A549 (cell line): ENCODE results near the gene PRDM5. TPM values are rescaled to one million over a fixed set of nuclear protein-coding genes. Genes with fewer than 3 reads are reported as not detected.
A peak's percentile ranks its signal among the peaks of the same experiment; 100 is the strongest.

Experiments used
- ATAC-seq, 2 experiments: fragments of 200-7000 bp in 1 of 2; fragments of >200 bp in 1 of 2; cut with Nextera tagmentation in 1 of 2; cut with Tn5 transposase in 1 of 2; 3 replicates each; pipeline versions ENCODE4 v1.8.0 to v1.9.1; 2018 to 2020; ENCODE audit warnings: mild to moderate bottlenecking in 1 of 2, moderate library complexity in 1 of 2
- CTCF ChIA-PET: fragments of 300-600 bp; sonication (Branson Sonifier 250); formaldehyde crosslinking; extraction: SDS; loops from one replicate; lab custom pipeline; 2021; ENCODE audit warnings: antibody characterized with exemption, inconsistent platforms; lab: Yijun Ruan, JAX
- POLR2A ChIA-PET: fragments of 350-600 bp; formaldehyde crosslinking; extraction: SDS; loops from one replicate; lab custom pipeline; 2021; ENCODE audit warnings: antibody characterized with exemption, inconsistent platforms; lab: Yijun Ruan, JAX
- DNase-seq, 2 experiments: peaks; one replicate each; pipeline versions ENCODE4 v3.0.0 to v3.0.0-alpha.2; 2011 to 2016; ENCODE audit warnings: low read depth in 1 of 2, low spot score in 1 of 2
- FAIRE-seq: peaks from 2 replicates; lab custom pipeline; 2011; peaks lifted over from hg19 to GRCh38; lab: Jason Lieb, UNC
- H3K27ac ChIP-seq, 2 experiments: fragments of >200 bp; sonication (Bioruptor Twin); formaldehyde crosslinking; 3 replicates each; pipeline ENCODE4 v1.5.1; 2016 to 2017
- H3K4me1 ChIP-seq: fragments of >200 bp; sonication (Bioruptor Twin); formaldehyde crosslinking; 3 replicates; pipeline ENCODE4 v1.6.1; 2016
- H3K4me2 ChIP-seq: fragments of >200 bp; sonication (Bioruptor Twin); formaldehyde crosslinking; 3 replicates; pipeline ENCODE4 v1.6.1; 2016
- H3K4me3 ChIP-seq: fragments of >200 bp; sonication (Bioruptor Twin); formaldehyde crosslinking; 3 replicates; pipeline ENCODE4 v1.5.1; 2016
- H3K9me3 ChIP-seq: fragments of >200 bp; sonication (Bioruptor Twin); formaldehyde crosslinking; 3 replicates; pipeline ENCODE4 v1.6.1; 2016
- CEBPB ChIP-seq, 2 experiments: fragments of >200 bp in 1 of 2; sonication (Bioruptor Twin) in 1 of 2; formaldehyde crosslinking in 1 of 2; IDR thresholded peaks; 2 replicates each; pipeline ENCODE4 v1.6.1; 2012 to 2016
- GATA3 ChIP-seq: IDR thresholded peaks from 2 replicates; pipeline ENCODE4 v1.6.1; 2012; ENCODE audit warnings: borderline replicate concordance
- HOXB13 ChIP-seq: fragments of 250-450 bp; sonication (Bioruptor Pico); IDR thresholded peaks from 2 replicates; pipeline ENCODE4 v1.5.0; 2020; ENCODE audit warnings: low read depth, mild to moderate bottlenecking, moderate library complexity
- MAZ ChIP-seq: fragments of 150-350 bp; IDR thresholded peaks from 2 replicates; pipeline ENCODE4 v1.6.1; 2014; ENCODE audit warnings: antibody characterized with exemption, low read depth, low read length, borderline replicate concordance
- POLR2AphosphoS2 ChIP-seq: conservative IDR thresholded peaks from 2 replicates; pipeline ENCODE4 v1.6.1; 2012; ENCODE audit warnings: low read length, improper control_type of control experiment, inconsistent platforms
- RAD21 ChIP-seq, 2 experiments: fragments of >200 bp in 1 of 2; sonication (Bioruptor Twin) in 1 of 2; formaldehyde crosslinking in 1 of 2; IDR thresholded peaks in 1 of 2; conservative IDR thresholded peaks in 1 of 2; 2 replicates in 1 of 2; 3 replicates in 1 of 2; pipeline ENCODE4 v1.6.1; 2012 to 2018; ENCODE audit warnings: inconsistent platforms in 1 of 2
- SMC3 ChIP-seq: fragments of >200 bp; sonication (Bioruptor Twin); formaldehyde crosslinking; IDR thresholded peaks from 3 replicates; pipeline ENCODE4 v1.6.1; 2018; ENCODE audit warnings: inconsistent platforms
- ZFP36 ChIP-seq: fragments of 450-650 bp; IDR thresholded peaks from 2 replicates; pipeline ENCODE4 v1.6.1; 2014; ENCODE audit warnings: borderline replicate concordance; ENCODE audit not compliant: partially characterized antibody
- WGBS: methylation state at CpG from one replicate; pipeline ENCODE4 v1.1.6; 2017; ENCODE audit errors: missing lambda C conversion rate; 5-methylcytosine and 5-hydroxymethylcytosine counted together
- polyA plus RNA-seq, 4 experiments: library from polyadenylated mRNA; depleted of rRNA in 3 of 4; stranded (reverse); fragments of >200 nt; fragmentation: RNase III in 1 of 4; extraction: RNeasy Plus Mini Kit Qiagen cat#74134 plus additional on column Dnase treatment in 1 of 4; gene quantifications; 2 replicates in 3 of 4; 3 replicates in 1 of 4; pipeline ENCODE4 v1.2.3, GENCODE V29; 2011 to 2017
- TF ChIP-seq, protein P1 (sequence below): fragments of 150-350 bp; IDR thresholded peaks from 2 replicates; pipeline ENCODE4 v1.6.1; 2014; ENCODE audit warnings: low read depth, mild to moderate bottlenecking, low read length
- TF ChIP-seq, protein P2 (sequence below): fragments of >200 bp; sonication (Bioruptor Twin); formaldehyde crosslinking; IDR thresholded peaks from 3 replicates; pipeline ENCODE4 v1.5.1; 2016
- TF ChIP-seq, protein P3 (sequence below): fragments of 250-450 bp; sonication (Bioruptor Pico); IDR thresholded peaks from 2 replicates; pipeline ENCODE4 v1.5.0; 2021; ENCODE audit warnings: mild to moderate bottlenecking, moderate library complexity, borderline replicate concordance
- TF ChIP-seq, protein P4 (sequence below): fragments of >200 bp; sonication (Bioruptor Twin); formaldehyde crosslinking; IDR thresholded peaks from 2 replicates; pipeline ENCODE4 v1.6.1; 2016
- TF ChIP-seq, protein P5 (sequence below): IDR thresholded peaks from 2 replicates; pipeline ENCODE4 v1.6.1; 2012; ENCODE audit warnings: low read depth, borderline replicate concordance

PRDM5 gene
- polyA plus RNA-seq, 2 of the 4 experiments (the other 2 are of a cell fraction): 6.5 to 12.9 TPM

DNA sequence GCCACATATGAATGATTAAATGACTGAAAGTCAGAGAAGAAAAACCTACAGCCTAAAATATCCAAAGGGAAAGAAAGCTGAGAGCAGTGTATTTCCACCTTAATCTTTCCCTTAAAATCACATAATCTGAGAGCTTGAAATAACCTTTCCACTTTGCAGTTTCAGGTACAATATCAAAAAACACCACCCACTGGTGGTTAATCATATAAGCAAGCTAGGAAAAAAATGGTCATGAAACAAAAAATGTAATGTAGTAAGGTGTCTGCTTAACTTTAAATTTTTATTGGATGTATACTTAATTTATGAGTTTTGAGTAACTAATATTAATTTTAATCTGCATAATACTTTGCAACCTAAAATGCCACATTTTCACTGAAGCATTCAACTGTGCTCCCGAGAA lies 3.2 kb downstream of the PRDM5 start:
- Histone ChIP-seq H3K9me3 (no peaks in the 10 kb centered on the region), H3K4me1 (peaks cover 11% of the 10 kb centered on the region; the same call in 2 of the 3 replicates), H3K4me3 (no peak overlapping the region), H3K4me2 (no peak overlapping the region), H3K27ac (no peak overlapping the region)
- CTCF ChIA-PET: interaction anchor here (0.8 to 1.5 kb wide), 2 partner anchors 10 to 39 kb away, joined by 3 to 5 read pairs; no protein-coding TSS in a partner anchor
- WGBS: 93% methylated on average over 1 of the region's 1 CpG
- FAIRE-seq: no peak
- POLR2A ChIA-PET: no interaction called here
- no peak for DNase-seq
- no peak for ATAC-seq
- TF ChIP-seq, protein P1, sequence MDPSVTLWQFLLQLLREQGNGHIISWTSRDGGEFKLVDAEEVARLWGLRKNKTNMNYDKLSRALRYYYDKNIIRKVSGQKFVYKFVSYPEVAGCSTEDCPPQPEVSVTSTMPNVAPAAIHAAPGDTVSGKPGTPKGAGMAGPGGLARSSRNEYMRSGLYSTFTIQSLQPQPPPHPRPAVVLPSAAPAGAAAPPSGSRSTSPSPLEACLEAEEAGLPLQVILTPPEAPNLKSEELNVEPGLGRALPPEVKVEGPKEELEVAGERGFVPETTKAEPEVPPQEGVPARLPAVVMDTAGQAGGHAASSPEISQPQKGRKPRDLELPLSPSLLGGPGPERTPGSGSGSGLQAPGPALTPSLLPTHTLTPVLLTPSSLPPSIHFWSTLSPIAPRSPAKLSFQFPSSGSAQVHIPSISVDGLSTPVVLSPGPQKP: no peak
- TF ChIP-seq RAD21 (conservative IDR thresholded peaks at IDR 0.05 in 1 of 2, IDR thresholded peaks at IDR 0.05 in 1 of 2): 0 out of 5 replicates have a peak, but pooled peaks of 1 of the 2 experiments have one; percentile 10
- TF ChIP-seq, protein P2, sequence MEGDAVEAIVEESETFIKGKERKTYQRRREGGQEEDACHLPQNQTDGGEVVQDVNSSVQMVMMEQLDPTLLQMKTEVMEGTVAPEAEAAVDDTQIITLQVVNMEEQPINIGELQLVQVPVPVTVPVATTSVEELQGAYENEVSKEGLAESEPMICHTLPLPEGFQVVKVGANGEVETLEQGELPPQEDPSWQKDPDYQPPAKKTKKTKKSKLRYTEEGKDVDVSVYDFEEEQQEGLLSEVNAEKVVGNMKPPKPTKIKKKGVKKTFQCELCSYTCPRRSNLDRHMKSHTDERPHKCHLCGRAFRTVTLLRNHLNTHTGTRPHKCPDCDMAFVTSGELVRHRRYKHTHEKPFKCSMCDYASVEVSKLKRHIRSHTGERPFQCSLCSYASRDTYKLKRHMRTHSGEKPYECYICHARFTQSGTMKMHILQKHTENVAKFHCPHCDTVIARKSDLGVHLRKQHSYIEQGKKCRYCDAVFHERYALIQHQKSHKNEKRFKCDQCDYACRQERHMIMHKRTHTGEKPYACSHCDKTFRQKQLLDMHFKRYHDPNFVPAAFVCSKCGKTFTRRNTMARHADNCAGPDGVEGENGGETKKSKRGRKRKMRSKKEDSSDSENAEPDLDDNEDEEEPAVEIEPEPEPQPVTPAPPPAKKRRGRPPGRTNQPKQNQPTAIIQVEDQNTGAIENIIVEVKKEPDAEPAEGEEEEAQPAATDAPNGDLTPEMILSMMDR: 0 out of 3 replicates have a peak, but pooled peaks have one; percentile 7

DNA sequence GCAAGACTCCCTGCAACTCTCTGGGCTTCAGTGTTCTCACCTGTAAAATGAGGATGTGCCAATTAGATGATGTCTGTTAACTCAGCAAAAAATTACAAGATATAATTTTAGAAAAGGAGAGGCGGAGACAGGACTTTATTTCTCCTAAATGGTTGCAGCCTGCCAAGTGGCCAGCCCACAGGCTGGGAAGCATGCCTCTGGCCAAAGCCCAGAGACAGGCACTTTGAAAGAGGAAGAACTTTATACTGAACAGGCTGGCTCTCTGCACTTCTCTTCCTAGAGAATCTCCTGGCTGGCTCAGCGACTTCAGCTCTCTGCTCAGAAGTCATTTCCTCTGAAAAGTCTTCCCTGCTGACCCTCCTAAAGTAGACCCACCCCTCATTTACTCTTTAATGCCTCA lies 3.7 kb downstream of the PRDM5 start:
- Histone ChIP-seq H3K9me3 (no peaks in the 10 kb centered on the region), H3K4me2 (no peak overlapping the region), H3K27ac (no peak overlapping the region), H3K4me3 (no peak overlapping the region), H3K4me1 (peaks cover 11% of the 10 kb centered on the region; the same call in 2 of the 3 replicates)
- POLR2A ChIA-PET: no interaction called here
- FAIRE-seq (no peak), DNase-seq (no peak), ATAC-seq (no peak)
- TF ChIP-seq, protein P2: no peak
- TF ChIP-seq GATA3: no peak
- 83% methylated on average over 2 of the region's 2 CpGs for WGBS
- CTCF ChIA-PET: interaction anchor here (0.8 to 1.5 kb wide), 2 partner anchors 10 to 39 kb away, joined by 3 to 5 read pairs; no protein-coding TSS in a partner anchor

DNA sequence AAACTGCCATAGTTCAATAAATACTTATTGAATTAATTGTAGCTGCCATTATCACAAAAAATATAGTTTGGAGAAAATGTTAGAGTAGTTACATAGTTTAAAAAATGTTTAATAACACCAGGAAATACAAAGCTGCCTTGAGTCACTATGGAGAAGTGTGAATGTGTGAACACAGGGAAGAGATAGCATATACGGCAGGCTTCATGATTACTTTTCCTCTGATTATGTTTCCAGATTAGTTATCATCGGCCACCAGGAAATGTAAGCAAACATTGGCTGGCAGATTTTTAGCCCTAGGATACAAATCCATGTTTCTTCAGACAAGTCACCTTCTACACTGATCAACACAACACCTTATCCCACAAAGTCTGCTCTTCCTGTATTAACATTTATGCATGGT lies 4.4 kb downstream of the PRDM5 start:
- 68% methylated on average over 2 of the region's 2 CpGs for WGBS
- TF ChIP-seq, protein P3, sequence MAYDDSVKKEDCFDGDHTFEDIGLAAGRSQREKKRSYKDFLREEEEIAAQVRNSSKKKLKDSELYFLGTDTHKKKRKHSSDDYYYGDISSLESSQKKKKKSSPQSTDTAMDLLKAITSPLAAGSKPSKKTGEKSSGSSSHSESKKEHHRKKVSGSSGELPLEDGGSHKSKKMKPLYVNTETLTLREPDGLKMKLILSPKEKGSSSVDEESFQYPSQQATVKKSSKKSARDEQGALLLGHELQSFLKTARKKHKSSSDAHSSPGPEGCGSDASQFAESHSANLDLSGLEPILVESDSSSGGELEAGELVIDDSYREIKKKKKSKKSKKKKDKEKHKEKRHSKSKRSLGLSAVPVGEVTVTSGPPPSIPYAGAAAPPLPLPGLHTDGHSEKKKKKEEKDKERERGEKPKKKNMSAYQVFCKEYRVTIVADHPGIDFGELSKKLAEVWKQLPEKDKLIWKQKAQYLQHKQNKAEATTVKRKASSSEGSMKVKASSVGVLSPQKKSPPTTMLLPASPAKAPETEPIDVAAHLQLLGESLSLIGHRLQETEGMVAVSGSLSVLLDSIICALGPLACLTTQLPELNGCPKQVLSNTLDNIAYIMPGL (CRISPR knock-in tag): no peak
- TF ChIP-seq, protein P1: no peak
- Histone ChIP-seq H3K4me2 (no peak overlapping the region), H3K4me3 (no peak overlapping the region), H3K9me3 (no peaks in the 10 kb centered on the region), H3K27ac (no peak overlapping the region), H3K4me1 (peaks cover 7% of the 10 kb centered on the region; the same call in 2 of the 3 replicates)
- DNase-seq: no peak
- ChIA-PET CTCF (no interaction called here), POLR2A (no interaction called here)
- no peak for FAIRE-seq
- ATAC-seq: no peak

DNA sequence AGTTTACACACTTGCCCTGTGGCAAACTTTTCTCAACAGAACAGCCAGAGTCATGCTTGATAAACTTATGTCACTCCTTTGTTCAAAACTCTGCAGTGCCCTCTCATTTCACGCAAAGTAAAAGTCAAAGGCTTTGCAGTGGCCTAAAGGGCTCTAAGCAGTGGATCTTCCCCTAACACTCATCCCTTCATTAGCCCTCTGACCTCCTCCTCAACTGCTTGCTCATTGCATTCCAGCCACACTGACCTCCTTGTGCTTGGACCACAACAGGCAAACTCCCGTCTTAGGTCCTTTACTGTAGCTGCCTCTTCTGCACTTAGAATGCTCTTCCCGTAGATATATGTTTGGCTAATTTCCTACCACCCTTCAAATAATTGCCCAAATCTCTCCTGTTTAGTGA lies 5.6 kb downstream of the PRDM5 start:
- Histone ChIP-seq H3K9me3 (no peaks in the 10 kb centered on the region), H3K27ac (no peak overlapping the region), H3K4me1 (peaks cover 7% of the 10 kb centered on the region; the same call in 2 of the 3 replicates), H3K4me3 (no peak overlapping the region), H3K4me2 (no peak overlapping the region)
- FAIRE-seq (no peak), ATAC-seq (no peak), DNase-seq (no peak)
- WGBS: 95% methylated on average over 2 of the region's 3 CpGs
- CTCF ChIA-PET: no interaction called here
- POLR2A ChIA-PET: no interaction called here
- no peak for TF ChIP-seq POLR2AphosphoS2
- TF ChIP-seq CEBPB (IDR thresholded peaks at IDR 0.05): no peak
- TF ChIP-seq, protein P4, sequence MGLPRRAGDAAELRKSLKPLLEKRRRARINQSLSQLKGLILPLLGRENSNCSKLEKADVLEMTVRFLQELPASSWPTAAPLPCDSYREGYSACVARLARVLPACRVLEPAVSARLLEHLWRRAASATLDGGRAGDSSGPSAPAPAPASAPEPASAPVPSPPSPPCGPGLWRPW: no peak
- TF ChIP-seq, protein P2: no peak
- TF ChIP-seq ZFP36: no peak
- TF ChIP-seq, protein P5, sequence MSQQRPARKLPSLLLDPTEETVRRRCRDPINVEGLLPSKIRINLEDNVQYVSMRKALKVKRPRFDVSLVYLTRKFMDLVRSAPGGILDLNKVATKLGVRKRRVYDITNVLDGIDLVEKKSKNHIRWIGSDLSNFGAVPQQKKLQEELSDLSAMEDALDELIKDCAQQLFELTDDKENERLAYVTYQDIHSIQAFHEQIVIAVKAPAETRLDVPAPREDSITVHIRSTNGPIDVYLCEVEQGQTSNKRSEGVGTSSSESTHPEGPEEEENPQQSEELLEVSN: no peak
- TF ChIP-seq MAZ: no peak
- no peak for TF ChIP-seq SMC3
- TF ChIP-seq HOXB13 (CRISPR knock-in tag): no peak
